Mesothelial cell of epicardium (in vitro differentiated cells): ENCODE data around the gene NAV1. TPM values are rescaled to one million over a fixed set of nuclear protein-coding genes. Genes with fewer than 3 reads are reported as not detected.

Experiments used
- DNase-seq, 2 experiments: peaks; one replicate each; pipeline ENCODE4 v3.0.0; 2021; ENCODE audit warnings: low spot score in 2 of 2; ENCODE audit not compliant: unreplicated experiment in 2 of 2
- H3K27ac Mint-ChIP-seq: 2 replicates; pipeline ENCODE4 v1.8.0; 2021; ENCODE audit warnings: mixed read lengths
- H3K27me3 Mint-ChIP-seq: 2 replicates; pipeline ENCODE4 v1.8.0; 2021; ENCODE audit warnings: low read depth, mixed read lengths
- H3K36me3 Mint-ChIP-seq: 2 replicates; pipeline ENCODE4 v1.8.0; 2021; ENCODE audit warnings: mixed read lengths
- H3K4me1 Mint-ChIP-seq: 2 replicates; pipeline ENCODE4 v1.8.0; 2021; ENCODE audit warnings: mixed read lengths
- H3K4me3 Mint-ChIP-seq: 2 replicates; pipeline ENCODE4 v1.8.0; 2021; ENCODE audit warnings: mild to moderate bottlenecking, moderate library complexity, mixed read lengths
- H3K9me3 Mint-ChIP-seq: 2 replicates; pipeline ENCODE4 v1.8.0; 2021; ENCODE audit warnings: mixed read lengths
- total RNA-seq: library from RNA; stranded (reverse); gene quantifications from 3 replicates; pipeline ENCODE4 v1.2.1, GENCODE V29; 2021
- TF ChIP-seq, protein P1 (sequence below): fragments of 200-600 bp; sonication (generic); IDR thresholded peaks from one replicate; pipeline ENCODE4 v1.5.0; 2021; ENCODE audit warnings: antibody characterized with exemption; ENCODE audit not compliant: unreplicated experiment

Gene NAV1
- total RNA-seq, 1 donor from 2014 or later = 95.9 TPM

DNA sequence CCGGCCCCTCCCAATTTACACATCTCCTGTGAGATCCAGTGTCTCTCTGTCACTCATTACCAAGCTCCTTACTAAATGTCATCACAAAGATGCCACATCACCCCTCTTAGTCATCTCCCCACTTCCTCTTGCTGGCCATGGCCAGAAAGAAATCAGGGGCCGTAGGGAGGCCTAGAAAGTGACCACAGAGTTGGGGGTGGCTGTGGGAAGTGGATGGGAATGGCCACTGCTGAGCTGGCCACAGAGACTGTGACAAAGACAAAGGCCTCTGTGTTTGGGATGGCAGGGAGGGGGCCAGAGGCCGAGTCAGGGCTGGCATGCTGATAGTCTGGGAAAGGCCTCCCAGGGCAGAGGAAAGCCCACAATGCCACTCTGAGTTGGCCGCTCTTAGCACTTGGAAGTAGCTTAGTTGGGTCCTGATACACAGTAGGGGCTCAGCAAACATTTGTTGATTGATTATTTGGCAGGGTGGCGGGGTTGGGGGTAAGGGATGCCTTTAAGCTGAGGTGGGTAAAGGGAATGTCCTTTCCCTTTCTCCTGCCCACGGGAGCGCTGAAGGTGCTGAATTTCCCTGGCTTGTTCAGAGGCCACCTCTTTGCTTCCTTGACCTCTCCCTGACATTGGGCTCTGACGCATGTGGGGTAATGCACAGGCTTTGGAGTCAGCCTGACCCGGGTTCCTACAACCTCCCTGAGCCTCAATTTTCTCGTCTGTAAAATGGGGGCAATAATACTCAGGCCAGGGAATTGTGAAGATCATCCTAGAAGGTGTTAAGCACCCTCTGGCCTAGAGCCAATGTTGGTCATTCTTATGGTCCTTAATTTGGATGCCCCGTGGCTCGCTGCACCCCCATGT is 13.2 kb downstream of the NAV1 start:
- Mint-ChIP-seq H3K27ac (peak overlapping the region; percentile 39), H3K4me3 (no peak overlapping the region), H3K36me3 (peaks cover 2% of the 10 kb centered on the region), H3K9me3 (no peaks in the 10 kb centered on the region), H3K27me3 (no peaks in the 10 kb centered on the region), H3K4me1 (peaks cover 25% of the 10 kb centered on the region)
- TF ChIP-seq, protein P1, sequence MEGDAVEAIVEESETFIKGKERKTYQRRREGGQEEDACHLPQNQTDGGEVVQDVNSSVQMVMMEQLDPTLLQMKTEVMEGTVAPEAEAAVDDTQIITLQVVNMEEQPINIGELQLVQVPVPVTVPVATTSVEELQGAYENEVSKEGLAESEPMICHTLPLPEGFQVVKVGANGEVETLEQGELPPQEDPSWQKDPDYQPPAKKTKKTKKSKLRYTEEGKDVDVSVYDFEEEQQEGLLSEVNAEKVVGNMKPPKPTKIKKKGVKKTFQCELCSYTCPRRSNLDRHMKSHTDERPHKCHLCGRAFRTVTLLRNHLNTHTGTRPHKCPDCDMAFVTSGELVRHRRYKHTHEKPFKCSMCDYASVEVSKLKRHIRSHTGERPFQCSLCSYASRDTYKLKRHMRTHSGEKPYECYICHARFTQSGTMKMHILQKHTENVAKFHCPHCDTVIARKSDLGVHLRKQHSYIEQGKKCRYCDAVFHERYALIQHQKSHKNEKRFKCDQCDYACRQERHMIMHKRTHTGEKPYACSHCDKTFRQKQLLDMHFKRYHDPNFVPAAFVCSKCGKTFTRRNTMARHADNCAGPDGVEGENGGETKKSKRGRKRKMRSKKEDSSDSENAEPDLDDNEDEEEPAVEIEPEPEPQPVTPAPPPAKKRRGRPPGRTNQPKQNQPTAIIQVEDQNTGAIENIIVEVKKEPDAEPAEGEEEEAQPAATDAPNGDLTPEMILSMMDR = no peak
- DNase-seq = no peak

DNA sequence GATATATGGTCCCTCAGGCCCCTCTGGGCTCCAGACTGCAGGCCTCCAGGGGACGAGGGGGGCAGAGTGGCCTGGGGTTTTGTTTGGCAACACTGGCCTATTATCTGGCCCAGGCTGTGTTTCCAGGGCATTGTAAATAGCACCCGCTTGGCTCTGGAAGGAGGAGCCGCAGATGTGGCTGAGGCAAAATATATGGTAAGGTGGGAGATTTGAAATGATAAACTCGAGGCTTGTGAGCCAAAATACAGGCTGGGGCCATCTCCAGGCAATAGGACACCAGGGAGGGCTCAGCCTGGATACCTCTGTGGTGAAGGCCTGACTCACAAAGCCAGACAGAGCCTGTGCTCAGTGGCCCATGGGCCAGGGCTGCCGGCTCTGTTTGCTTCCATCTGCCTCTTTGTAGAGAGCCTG is 14.0 kb downstream of the NAV1 start:
- H3K27me3 Mint-ChIP-seq = no peaks in the 10 kb centered on the region

GRCh38 chr1:201553496-201554189 is 14.7 kb downstream of the NAV1 start:
- peak overlapping the region; percentile 28 for H3K27ac Mint-ChIP-seq
- H3K27me3 Mint-ChIP-seq = no peaks in the 10 kb centered on the region

More for the DNA sequence above, 14.0 kb downstream of the NAV1 start:
- Mint-ChIP-seq H3K4me3 (no peak overlapping the region), H3K27ac (peak overlapping the region; percentile 28), H3K36me3 (peaks cover 2% of the 10 kb centered on the region), H3K9me3 (no peaks in the 10 kb centered on the region), H3K4me1 (peaks cover 31% of the 10 kb centered on the region)
- DNase-seq = no peak
- TF ChIP-seq, protein P1 = no peak

GRCh38 chr1:201554190-201554600 is 15.3 kb downstream of the NAV1 start:
- TF ChIP-seq, protein P1 = no peak
- H3K9me3 Mint-ChIP-seq = no peaks in the 10 kb centered on the region
- peaks cover 31% of the 10 kb centered on the region for H3K4me1 Mint-ChIP-seq
- H3K27ac Mint-ChIP-seq = peak overlapping the region; percentile 28
- peaks cover 2% of the 10 kb centered on the region for H3K36me3 Mint-ChIP-seq
- DNase-seq = no peak
- H3K27me3 Mint-ChIP-seq = no peaks in the 10 kb centered on the region
- no peak overlapping the region for H3K4me3 Mint-ChIP-seq

More at GRCh38 chr1:201553496-201554189, 14.7 kb downstream of the NAV1 start:
- no peak for DNase-seq
- TF ChIP-seq, protein P1 = no peak
- Mint-ChIP-seq H3K4me3 (no peak overlapping the region), H3K4me1 (peaks cover 32% of the 10 kb centered on the region), H3K36me3 (peaks cover 2% of the 10 kb centered on the region), H3K9me3 (no peaks in the 10 kb centered on the region)

GRCh38 chr1:201554789-201555592 is 16.1 kb downstream of the NAV1 start:
- H3K4me3 Mint-ChIP-seq = no peak overlapping the region
- TF ChIP-seq, protein P1 = no peak
- no peak for DNase-seq
- H3K4me1 Mint-ChIP-seq = peaks cover 36% of the 10 kb centered on the region
- H3K27me3 Mint-ChIP-seq = no peaks in the 10 kb centered on the region
- peaks cover 2% of the 10 kb centered on the region for H3K36me3 Mint-ChIP-seq
- no peaks in the 10 kb centered on the region for H3K9me3 Mint-ChIP-seq
- no peak overlapping the region for H3K27ac Mint-ChIP-seq
